GM12878 (cell line): Measurements from ENCODE around the gene TBC1D1. TPM values are rescaled to one million over a fixed set of nuclear protein-coding genes. Genes with fewer than 3 reads are reported as not detected.
A peak's percentile ranks its signal among the peaks of the same experiment; 100 is the strongest.

ENCODE experiments used
- ATF7 ChIP-seq: fragments of 450-650 bp; IDR thresholded peaks from 2 replicates; pipeline ENCODE4 v1.6.1; 2016; ENCODE audit warnings: low read depth, mild to moderate bottlenecking
- CEBPZ ChIP-seq: fragments of 150-350 bp; IDR thresholded peaks from 2 replicates; pipeline ENCODE4 v1.6.1; 2016; ENCODE audit warnings: low read depth, low read length
- DPF2 ChIP-seq: fragments of 450-650 bp; IDR thresholded peaks from 2 replicates; pipeline ENCODE4 v1.6.1; 2017; ENCODE audit warnings: mild to moderate bottlenecking
- EGR1 ChIP-seq, 2 experiments: IDR thresholded peaks; 1 replicate in 1 of 2; 2 replicates in 1 of 2; pipeline ENCODE4 v1.6.1; 2011 to 2012; ENCODE audit warnings: low read depth in 2 of 2, low read length in 2 of 2, borderline replicate concordance in 1 of 2, mild to moderate bottlenecking in 1 of 2, moderate library complexity in 1 of 2
- FOS ChIP-seq: IDR thresholded peaks from 3 replicates; pipeline ENCODE4 v1.6.1; 2011; ENCODE audit warnings: borderline replicate concordance; ENCODE audit not compliant: insufficient read length; ENCODE audit errors: extremely low read depth
- HDAC2 ChIP-seq: fragments of 200-600 bp; sonication (generic); IDR thresholded peaks from 2 replicates; pipeline ENCODE4 v1.6.1; 2017
- KDM1A ChIP-seq: fragments of 200-600 bp; sonication (generic); IDR thresholded peaks from 2 replicates; pipeline ENCODE4 v1.6.1; 2016; ENCODE audit warnings: borderline replicate concordance
- NR2F1 ChIP-seq: fragments of 450-650 bp; conservative IDR thresholded peaks from 2 replicates; pipeline ENCODE4 v1.6.1; 2017; ENCODE audit warnings: mild to moderate bottlenecking
- POLR2A ChIP-seq: IDR thresholded peaks from 2 replicates; pipeline ENCODE4 v1.6.1; 2011; ENCODE audit warnings: low read depth, mild to moderate bottlenecking, low read length
- RAD21 ChIP-seq: IDR thresholded peaks from 2 replicates; pipeline ENCODE4 v1.6.1; 2011; ENCODE audit warnings: mild to moderate bottlenecking, low read depth, low read length, moderate library complexity; ENCODE audit not compliant: insufficient read depth
- SIN3A ChIP-seq: IDR thresholded peaks from 2 replicates; pipeline ENCODE4 v1.6.1; 2012; ENCODE audit warnings: low read depth, low read length, improper control_type of control experiment
- SPI1 ChIP-seq: IDR thresholded peaks from 2 replicates; pipeline ENCODE4 v1.6.1; 2011; ENCODE audit warnings: low read depth, mild to moderate bottlenecking, low read length, moderate library complexity, borderline replicate concordance; ENCODE audit not compliant: insufficient read depth
- SREBF1 ChIP-seq: IDR thresholded peaks from 2 replicates; pipeline ENCODE4 v1.6.1; 2012; ENCODE audit warnings: mild to moderate bottlenecking, low read length
- SUZ12 ChIP-seq: fragments of 200-600 bp; sonication (generic); IDR thresholded peaks from one replicate; pipeline ENCODE4 v1.6.1; 2018; ENCODE audit warnings: antibody characterized with exemption, mild to moderate bottlenecking; ENCODE audit not compliant: unreplicated experiment
- ZBED1 ChIP-seq: IDR thresholded peaks from 2 replicates; pipeline ENCODE4 v1.6.1; 2016; ENCODE audit warnings: borderline replicate concordance
- ZNF622 ChIP-seq: fragments of 450-650 bp; IDR thresholded peaks from 2 replicates; pipeline ENCODE4 v1.6.1; 2017; ENCODE audit warnings: mild to moderate bottlenecking, inconsistent platforms
- polyA plus RNA-seq, 11 experiments: library from polyadenylated mRNA; depleted of rRNA in 4 of 11; unstranded in 6 of 11; stranded (reverse) in 5 of 11; fragments of >200 nt; fragmentation: Nextera tagmentation in 4 of 11; fragmentation: Illumina TruSeq in 1 of 11; extraction: Ambion mirVana in 4 of 11; extraction: Trizol in 1 of 11; gene quantifications; 1 replicate in 1 of 11; 2 replicates in 10 of 11; pipeline versions ENCODE4 v1.2.1 to v1.2.3, GENCODE V29; 2011 to 2016; ENCODE audit warnings: inconsistent platforms in 2 of 11, missing spikeins in 2 of 11, low read depth in 1 of 11
- total RNA-seq, 4 experiments: library from RNA; depleted of rRNA in 3 of 4; stranded (reverse); fragments of >200 nt in 3 of 4; fragmentation: Illumina TruSeq in 1 of 4; extraction: Trizol in 1 of 4; gene quantifications; 2 replicates each; pipeline versions ENCODE4 v1.2.1 to v1.2.3, GENCODE V29; 2013 to 2021
- TF ChIP-seq, protein P1 (sequence below): fragments of 450-650 bp; IDR thresholded peaks from 2 replicates; pipeline ENCODE4 v1.6.1; 2016; ENCODE audit warnings: mild to moderate bottlenecking, moderate library complexity, borderline replicate concordance
- TF ChIP-seq, protein P2 (sequence below): fragments of 450-650 bp; IDR thresholded peaks from 2 replicates; pipeline ENCODE4 v1.6.1; 2017; ENCODE audit warnings: mild to moderate bottlenecking, moderate library complexity

Gene TBC1D1
- total and polyA plus RNA-seq, 10 of the 15 experiments (the other 5 are each of a cell fraction or from before 2014, with no cell fraction given), result 5.3 to 102 (median 57.8) TPM

- TF ChIP-seq SUZ12 (no peak), FOS (no peak), CEBPZ (no peak), SPI1 (peak; percentile 75), KDM1A (no peak), NR2F1 (peak; percentile 94), RAD21 (peak; percentile 14; the same call in 1 of the 2 replicates), ZBED1 (peak; percentile 99), SREBF1 (peak; percentile 58), POLR2A (peak; percentile 74), EGR1 (IDR thresholded peaks at IDR 0.05; ENCODE audit: borderline replicate concordance in 1 of 2, low read depth in 2 of 2, low read length in 2 of 2) (peak in 1 of 2 experiments; percentile 80; a peak in 1 of 3 replicates), HDAC2 (no peak), SIN3A (no peak), DPF2 (peak; percentile 98), ATF7 (peak; percentile 98), ZNF622 (no peak)
- TF ChIP-seq, protein P1, sequence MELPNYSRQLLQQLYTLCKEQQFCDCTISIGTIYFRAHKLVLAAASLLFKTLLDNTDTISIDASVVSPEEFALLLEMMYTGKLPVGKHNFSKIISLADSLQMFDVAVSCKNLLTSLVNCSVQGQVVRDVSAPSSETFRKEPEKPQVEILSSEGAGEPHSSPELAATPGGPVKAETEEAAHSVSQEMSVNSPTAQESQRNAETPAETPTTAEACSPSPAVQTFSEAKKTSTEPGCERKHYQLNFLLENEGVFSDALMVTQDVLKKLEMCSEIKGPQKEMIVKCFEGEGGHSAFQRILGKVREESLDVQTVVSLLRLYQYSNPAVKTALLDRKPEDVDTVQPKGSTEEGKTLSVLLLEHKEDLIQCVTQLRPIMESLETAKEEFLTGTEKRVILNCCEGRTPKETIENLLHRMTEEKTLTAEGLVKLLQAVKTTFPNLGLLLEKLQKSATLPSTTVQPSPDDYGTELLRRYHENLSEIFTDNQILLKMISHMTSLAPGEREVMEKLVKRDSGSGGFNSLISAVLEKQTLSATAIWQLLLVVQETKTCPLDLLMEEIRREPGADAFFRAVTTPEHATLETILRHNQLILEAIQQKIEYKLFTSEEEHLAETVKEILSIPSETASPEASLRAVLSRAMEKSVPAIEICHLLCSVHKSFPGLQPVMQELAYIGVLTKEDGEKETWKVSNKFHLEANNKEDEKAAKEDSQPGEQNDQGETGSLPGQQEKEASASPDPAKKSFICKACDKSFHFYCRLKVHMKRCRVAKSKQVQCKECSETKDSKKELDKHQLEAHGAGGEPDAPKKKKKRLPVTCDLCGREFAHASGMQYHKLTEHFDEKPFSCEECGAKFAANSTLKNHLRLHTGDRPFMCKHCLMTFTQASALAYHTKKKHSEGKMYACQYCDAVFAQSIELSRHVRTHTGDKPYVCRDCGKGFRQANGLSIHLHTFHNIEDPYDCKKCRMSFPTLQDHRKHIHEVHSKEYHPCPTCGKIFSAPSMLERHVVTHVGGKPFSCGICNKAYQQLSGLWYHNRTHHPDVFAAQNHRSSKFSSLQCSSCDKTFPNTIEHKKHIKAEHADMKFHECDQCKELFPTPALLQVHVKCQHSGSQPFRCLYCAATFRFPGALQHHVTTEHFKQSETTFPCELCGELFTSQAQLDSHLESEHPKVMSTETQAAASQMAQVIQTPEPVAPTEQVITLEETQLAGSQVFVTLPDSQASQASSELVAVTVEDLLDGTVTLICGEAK, result no peak
- TF ChIP-seq, protein P2, sequence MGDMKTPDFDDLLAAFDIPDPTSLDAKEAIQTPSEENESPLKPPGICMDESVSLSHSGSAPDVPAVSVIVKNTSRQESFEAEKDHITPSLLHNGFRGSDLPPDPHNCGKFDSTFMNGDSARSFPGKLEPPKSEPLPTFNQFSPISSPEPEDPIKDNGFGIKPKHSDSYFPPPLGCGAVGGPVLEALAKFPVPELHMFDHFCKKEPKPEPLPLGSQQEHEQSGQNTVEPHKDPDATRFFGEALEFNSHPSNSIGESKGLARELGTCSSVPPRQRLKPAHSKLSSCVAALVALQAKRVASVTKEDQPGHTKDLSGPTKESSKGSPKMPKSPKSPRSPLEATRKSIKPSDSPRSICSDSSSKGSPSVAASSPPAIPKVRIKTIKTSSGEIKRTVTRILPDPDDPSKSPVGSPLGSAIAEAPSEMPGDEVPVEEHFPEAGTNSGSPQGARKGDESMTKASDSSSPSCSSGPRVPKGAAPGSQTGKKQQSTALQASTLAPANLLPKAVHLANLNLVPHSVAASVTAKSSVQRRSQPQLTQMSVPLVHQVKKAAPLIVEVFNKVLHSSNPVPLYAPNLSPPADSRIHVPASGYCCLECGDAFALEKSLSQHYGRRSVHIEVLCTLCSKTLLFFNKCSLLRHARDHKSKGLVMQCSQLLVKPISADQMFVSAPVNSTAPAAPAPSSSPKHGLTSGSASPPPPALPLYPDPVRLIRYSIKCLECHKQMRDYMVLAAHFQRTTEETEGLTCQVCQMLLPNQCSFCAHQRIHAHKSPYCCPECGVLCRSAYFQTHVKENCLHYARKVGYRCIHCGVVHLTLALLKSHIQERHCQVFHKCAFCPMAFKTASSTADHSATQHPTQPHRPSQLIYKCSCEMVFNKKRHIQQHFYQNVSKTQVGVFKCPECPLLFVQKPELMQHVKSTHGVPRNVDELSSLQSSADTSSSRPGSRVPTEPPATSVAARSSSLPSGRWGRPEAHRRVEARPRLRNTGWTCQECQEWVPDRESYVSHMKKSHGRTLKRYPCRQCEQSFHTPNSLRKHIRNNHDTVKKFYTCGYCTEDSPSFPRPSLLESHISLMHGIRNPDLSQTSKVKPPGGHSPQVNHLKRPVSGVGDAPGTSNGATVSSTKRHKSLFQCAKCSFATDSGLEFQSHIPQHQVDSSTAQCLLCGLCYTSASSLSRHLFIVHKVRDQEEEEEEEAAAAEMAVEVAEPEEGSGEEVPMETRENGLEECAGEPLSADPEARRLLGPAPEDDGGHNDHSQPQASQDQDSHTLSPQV, result peak; percentile 89
Measured at GRCh38 chr4:38132107-38132673, 241.3 kb downstream of the TBC1D1 start (continued).
